HG02973 (cell line): ENCODE data around the gene ENO1.

ENCODE experiments used
- ATAC-seq: cut with Tn5 transposase; IDR thresholded peaks from one replicate; pipeline ENCODE4 v1.9.1; 2021; ENCODE audit warnings: moderate library complexity; ENCODE audit not compliant: unreplicated experiment

The ENO1 gene

GRCh38 chr1:8815582-8816151 lies 62.8 kb downstream of the ENO1 start:
- ATAC-seq, result no peak

DNA sequence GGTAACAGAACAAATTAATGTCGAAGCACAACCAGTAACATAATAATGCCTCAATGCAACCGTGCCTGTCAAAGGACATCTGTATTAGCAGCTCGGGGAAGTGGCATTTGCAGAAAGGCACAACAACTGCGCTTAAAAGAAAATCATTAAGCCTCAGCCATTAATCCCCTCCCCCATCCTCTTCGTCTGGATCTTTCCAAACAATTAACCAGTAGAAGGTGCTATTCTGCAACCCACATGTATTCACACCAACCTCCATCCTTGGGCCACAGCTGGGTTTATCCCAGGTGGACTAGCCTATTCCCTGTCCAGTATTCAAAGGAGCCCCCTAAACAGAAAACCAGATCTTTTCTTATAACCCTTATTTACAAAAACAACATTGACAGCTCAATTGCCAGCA lies 63.6 kb downstream of the ENO1 start:
- no peak for ATAC-seq

- no peak for ATAC-seq
Measured at GRCh38 chr1:8813991-8814390, 64.5 kb downstream of the ENO1 start.

- ATAC-seq, result no peak
Measured at GRCh38 chr1:8813016-8813763, 65.3 kb downstream of the ENO1 start.

GRCh38 chr1:8812081-8812480 lies 66.4 kb downstream of the ENO1 start:
- ATAC-seq, result no peak
